Measurements from ENCODE around the gene SUSD4.

SUSD4 gene

GRCh38 chr1:223355699-223356098 is 8.3 kb downstream of the SUSD4 start:
- no peak for DNase-seq

- no peak for DNase-seq
These were observed 10.0 kb downstream of the SUSD4 start for GRCh38 chr1:223353939-223354338.

- no peak for DNase-seq
These were observed 11.0 kb downstream of the SUSD4 start for GRCh38 chr1:223352944-223353343.

GRCh38 chr1:223350361-223350908 is 13.5 kb downstream of the SUSD4 start:
- DNase-seq: no peak

GRCh38 chr1:223349241-223349640 is 14.7 kb downstream of the SUSD4 start:
- DNase-seq: no peak

GRCh38 chr1:223348439-223348838 is 15.5 kb downstream of the SUSD4 start:
- DNase-seq: no peak

- no peak for DNase-seq
These were observed 16.4 kb downstream of the SUSD4 start for GRCh38 chr1:223347583-223347982.

- no peak for DNase-seq
These were observed 17.7 kb downstream of the SUSD4 start for GRCh38 chr1:223346311-223346710.

- DNase-seq: no peak
These were observed 18.3 kb downstream of the SUSD4 start for GRCh38 chr1:223345720-223346119.

GRCh38 chr1:223344491-223344890 is 19.5 kb downstream of the SUSD4 start:
- DNase-seq: no peak

GRCh38 chr1:223343692-223344091 is 20.3 kb downstream of the SUSD4 start:
- no peak for DNase-seq

GRCh38 chr1:223341121-223341520 is 22.9 kb downstream of the SUSD4 start:
- no peak for DNase-seq

GRCh38 chr1:223340637-223341036 is 23.3 kb downstream of the SUSD4 start:
- no peak for DNase-seq

GRCh38 chr1:223339861-223340260 is 24.1 kb downstream of the SUSD4 start:
- no peak for DNase-seq

- no peak for DNase-seq
These were observed 24.9 kb downstream of the SUSD4 start for GRCh38 chr1:223338811-223339746.

GRCh38 chr1:223337174-223337869 is 26.7 kb downstream of the SUSD4 start:
- DNase-seq: no peak

GRCh38 chr1:223334156-223334555 is 29.8 kb downstream of the SUSD4 start:
- no peak for DNase-seq

GRCh38 chr1:223332997-223333396 is 31.0 kb downstream of the SUSD4 start:
- no peak for DNase-seq

GRCh38 chr1:223331929-223332328 is 32.0 kb downstream of the SUSD4 start:
- no peak for DNase-seq

GRCh38 chr1:223331301-223331700 is 32.7 kb downstream of the SUSD4 start:
- DNase-seq: no peak

- DNase-seq: no peak
These were observed 33.5 kb downstream of the SUSD4 start for GRCh38 chr1:223330466-223330865.

- no peak for DNase-seq
These were observed 34.1 kb downstream of the SUSD4 start for GRCh38 chr1:223329664-223330415.

- no peak for DNase-seq
These were observed 34.7 kb downstream of the SUSD4 start for GRCh38 chr1:223329252-223329651.
